Stimulated activated CD8-positive, alpha-beta memory T cell treated with anti-CD3 and anti-CD28 coated beads, Interleukin-4, amount 100 ng/mL, for 48 hours (primary cell): ENCODE data around the gene CFAP99.

ENCODE experiments used
- DNase-seq: peaks from one replicate; pipeline ENCODE4 v3.0.0-alpha.2; 2020

The CFAP99 gene

GRCh38 chr4:2432004-2432403 lies 13.2 kb downstream of the CFAP99 start:
- DNase-seq: no peak

- no peak for DNase-seq
Measured at GRCh38 chr4:2432991-2433530, 14.3 kb downstream of the CFAP99 start.

- no peak for DNase-seq
Measured at GRCh38 chr4:2433609-2434350, 15.0 kb downstream of the CFAP99 start.

DNA sequence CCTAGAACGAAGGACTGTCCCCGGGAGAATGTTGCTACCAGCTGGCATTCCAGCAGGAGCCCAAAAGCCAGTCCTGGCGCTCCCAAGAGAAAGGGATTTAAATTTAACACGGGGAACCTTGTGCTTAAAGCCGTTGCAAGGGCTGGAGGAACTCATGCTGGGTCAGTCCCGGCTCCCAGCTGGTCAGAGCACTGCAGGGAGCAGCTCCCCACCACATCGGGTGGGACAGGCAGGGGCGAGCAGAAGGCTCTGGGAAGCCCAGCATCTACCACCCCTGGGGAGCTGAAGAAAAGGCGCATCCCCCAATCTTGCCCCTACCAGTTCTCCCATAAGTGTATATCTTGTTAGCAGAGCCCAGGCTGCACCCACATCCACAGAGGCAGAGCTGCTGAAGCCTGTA lies 15.7 kb downstream of the CFAP99 start:
- no peak for DNase-seq

- DNase-seq: no peak
Measured at GRCh38 chr4:2436301-2436700, 17.5 kb downstream of the CFAP99 start.

DNA sequence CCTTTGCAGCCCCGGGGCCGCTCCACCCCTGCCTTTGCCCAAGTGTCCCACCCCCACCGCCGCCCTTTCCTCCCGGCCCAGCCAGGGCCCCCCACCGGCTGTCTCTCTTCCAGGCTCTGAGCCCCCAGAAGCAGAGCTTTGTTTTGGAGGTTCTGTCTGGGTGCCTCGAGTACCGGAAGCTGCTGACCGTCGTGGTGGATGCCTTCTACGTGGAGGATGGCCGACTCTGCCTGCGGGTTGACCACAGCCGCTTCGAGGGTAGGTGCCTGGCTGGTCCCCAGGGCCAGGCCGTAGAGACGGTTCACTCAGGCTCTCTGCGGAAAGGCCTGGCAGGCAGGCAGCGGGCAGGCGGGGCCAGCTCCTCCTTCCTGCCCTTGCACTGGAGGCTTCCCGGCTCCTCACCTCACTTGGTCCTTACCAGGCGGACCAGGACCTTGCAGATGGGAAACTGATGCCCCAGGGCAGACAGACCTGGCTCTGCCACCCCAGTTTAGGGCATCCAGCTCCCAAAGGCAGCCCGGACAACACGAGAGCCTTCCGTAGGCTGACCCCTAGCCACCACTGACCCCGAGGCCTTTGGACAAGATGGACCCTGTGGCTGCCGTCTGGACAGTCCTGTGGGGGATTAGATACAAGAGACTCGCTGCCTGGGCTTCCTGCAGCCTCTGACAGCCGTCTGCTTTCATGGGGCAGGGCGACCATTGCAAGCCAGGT lies 18.2 kb downstream of the CFAP99 start:
- no peak for DNase-seq

DNA sequence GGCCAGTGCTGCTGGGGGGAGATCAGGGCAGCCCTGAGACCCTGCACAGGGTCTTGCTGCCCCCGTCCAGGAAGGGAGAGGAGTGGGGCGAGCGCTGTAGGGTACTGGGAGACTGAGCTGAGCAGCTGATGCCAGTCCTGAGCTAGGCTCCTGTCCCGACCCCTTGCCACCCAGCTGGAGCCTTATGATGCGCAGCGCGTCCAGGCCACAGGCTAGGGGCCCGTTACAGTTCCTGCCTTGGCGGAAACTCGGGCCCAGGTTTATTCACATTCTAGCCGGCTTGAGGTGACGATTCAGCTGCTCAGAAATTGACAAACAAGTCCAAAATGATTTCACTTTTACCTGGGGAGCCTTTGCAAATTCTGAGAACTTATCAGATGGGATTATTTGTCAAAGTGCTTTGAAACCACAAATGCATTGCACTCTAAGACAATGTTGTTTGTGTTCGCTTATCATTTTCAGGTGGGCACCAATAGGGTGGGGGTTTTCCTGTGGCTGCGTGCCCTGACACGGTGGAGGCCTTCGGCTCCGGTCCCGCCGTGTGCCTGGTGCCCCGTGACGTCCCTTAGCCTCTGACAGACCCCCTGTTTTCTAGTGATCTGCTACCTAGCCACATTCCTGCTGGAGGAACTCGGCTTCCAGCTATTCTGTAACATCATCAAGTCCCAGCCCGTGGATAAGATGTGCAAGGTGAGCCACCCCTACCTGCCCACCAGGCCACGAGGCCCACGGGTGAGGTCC lies 18.9 kb downstream of the CFAP99 start:
- DNase-seq: no peak

- DNase-seq: no peak
Measured at GRCh38 chr4:2438822-2439718, 20.3 kb downstream of the CFAP99 start.

DNA sequence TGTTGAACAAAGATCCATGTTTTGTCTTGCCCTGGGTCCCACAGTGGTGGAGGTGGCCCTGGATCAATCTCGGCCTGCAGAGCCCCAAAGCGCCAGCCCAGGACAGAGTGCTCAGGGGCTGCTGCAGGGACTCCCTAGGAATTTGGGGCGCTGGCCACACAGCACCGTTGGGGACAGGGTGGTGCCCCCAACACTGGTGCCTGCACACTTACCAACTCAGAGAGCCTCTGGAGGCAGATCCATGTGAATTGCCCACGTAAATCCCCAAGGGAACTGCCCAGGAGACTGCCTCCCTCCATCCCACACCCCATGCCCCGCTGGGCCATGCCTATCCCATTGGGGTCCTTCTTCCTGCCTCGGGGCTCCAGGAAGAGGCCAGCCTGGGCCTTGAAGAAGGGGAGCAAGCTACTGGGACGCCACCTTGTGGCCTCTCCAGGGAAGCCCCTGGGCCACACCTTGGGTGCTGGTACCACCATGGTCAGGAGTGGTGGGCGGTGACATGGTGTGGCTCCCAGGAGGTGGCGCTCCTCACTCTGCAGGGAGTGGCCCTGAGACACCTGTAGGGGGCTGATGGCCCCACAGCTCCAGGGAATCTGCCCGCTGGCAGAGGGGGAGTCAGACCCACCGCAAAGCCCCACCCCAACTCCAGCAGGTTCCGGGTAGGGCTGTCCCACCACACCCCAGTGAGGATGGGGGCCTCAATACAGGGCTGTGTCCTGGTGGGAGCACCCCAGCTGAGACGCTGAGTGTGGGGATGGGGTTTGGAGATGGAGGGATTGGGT lies 22.8 kb downstream of the CFAP99 start:
- peak; percentile 90 for DNase-seq

DNA sequence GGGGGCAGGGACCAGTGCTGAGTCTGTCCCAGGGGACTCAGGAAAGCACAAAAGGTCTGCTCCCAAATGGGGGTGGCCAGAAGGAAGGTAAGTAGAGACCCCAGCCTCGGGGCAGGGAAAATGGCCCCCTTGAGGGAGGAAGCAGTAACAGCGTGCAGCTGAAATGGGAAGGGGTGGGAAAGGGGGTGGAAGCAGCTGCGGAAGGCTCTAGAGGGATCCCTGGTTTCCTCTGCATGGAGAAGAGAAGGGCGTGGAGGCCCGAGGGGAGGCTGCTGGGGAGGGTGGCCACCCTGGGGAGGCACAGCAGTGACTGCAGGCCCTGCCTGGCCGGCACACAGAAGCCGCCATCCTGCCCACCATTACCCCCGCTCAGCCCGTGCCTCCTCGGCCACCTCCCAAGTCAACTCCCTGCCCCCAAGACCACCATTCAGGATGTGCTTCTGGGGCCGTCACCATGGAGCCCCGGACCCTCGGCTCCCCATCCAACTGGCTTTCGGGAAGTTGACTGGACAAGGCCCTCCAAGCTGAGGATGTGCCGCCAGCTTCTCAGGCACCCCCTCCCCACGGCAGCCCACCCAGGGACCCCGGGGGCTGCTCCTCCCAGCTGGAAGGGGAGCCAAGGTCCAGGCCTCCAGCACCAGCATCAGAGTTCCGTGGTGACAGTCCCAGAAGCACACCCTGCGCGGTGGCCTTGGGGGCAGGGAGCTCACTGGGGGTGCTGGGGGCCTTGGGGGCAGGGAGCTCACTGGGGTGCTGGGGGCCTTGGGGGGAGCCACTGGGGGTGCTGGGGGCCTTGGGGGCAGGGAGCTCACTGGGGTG lies 23.6 kb downstream of the CFAP99 start:
- DNase-seq: no peak

GRCh38 chr4:2443061-2443730 lies 24.4 kb downstream of the CFAP99 start:
- DNase-seq: no peak

- no peak for DNase-seq
Measured at GRCh38 chr4:2443956-2444740, 25.4 kb downstream of the CFAP99 start.

DNA sequence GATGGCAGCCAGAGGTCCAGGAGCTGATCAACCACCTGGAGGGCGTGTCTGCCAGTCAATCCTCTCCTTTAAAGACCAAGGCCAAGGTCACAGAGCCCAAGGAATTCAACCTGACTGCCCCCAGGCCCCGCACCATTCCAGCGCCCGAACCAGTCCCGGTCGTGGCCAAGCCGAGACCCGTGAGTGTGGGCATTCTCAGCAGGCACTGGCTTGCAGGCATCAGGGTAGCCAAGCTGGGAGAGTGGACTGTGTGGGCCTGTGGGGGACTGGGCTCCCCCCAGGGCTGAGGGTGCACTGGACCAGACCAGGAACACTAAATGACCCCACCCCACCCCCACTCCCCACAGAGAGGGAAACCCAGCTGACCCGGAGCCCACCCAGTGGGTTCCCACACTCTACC lies 26.4 kb downstream of the CFAP99 start:
- no peak for DNase-seq

DNA sequence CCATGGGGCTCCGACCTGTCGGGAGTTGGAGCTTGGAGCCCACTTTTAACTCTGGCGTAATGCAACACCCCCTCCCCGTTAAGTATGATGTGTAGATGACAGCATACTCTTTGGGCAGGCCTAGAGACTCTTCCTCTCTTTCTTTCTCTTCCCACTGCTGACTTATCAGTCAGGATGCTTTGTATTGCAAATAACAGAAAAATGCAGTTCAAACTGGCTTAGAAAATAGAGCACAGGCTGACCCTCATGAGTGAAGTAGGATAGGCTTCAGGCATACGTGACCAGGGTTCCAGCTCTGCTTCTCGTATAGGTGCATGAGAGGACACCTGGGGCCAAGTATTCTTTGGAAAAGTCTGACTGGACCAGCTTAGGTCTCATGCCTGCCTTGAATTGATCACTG lies 26.8 kb downstream of the CFAP99 start:
- no peak for DNase-seq

DNA sequence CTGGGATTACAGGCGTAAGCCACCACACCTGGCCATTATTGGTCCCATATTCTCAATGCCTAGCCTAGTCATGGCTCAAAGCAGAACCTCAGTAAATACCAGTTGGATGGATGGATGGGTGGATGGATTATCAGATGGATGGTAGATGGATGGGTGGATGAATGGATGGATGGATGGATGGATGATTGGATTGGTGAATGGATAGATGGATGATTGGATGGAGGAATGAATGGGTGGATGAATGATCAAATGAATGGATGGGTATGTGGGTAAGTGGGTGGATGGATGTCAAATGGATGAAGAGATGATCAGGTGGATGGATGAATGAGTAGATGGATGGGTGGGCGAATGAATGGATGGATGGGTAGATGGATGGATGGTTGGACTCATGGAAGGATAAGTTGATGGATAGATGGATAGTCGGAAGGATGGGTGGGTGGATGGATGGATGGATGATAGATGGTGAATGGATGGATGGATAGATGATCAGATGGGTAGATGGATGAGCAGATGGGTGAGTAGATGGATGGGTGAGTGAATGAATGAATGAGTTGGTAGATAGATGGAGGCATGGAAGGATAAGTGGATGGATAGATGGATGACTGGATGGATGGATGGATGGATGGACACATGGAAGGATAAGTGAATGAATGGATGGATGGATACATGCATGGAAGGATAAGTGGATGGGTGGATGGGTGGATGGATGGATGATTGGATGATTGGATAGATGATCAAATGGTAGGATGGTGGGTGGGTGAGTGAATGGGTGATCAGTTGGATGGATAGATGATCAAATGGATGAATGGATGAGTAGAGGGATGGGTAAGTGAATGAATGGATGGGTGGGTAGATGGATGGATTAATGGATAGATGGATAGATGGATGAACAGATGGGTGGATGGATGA lies 28.2 kb downstream of the CFAP99 start:
- no peak for DNase-seq

DNA sequence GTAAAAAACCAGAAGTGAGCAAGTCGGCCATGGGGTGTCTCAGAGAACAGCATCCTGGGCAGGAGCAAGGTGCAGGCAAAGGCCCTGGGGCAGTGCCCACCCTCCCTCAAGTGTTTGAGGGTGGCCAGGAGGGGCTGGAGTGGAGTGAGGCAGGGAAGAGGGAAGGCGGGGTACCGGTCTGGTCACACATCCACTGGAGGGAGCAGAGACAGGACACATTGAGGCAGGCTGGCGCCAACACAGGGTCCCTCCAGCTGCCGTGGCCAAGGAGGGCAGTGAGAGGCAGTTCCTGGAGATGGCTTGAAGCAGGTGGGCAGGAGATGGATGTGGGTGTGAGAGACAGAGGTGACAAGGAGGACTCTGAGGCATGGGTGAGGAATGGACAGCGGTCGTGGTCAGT lies 29.8 kb downstream of the CFAP99 start:
- no peak for DNase-seq

GRCh38 chr4:2449051-2449450 lies 30.3 kb downstream of the CFAP99 start:
- no peak for DNase-seq
